HFFc6 (cell line): Measurements from ENCODE around the gene BDH1. TPM values are rescaled to one million over a fixed set of nuclear protein-coding genes. Genes with fewer than 3 reads are reported as not detected.

Experiments
- DNase-seq: peaks from one replicate; pipeline ENCODE4 v3.0.0-alpha.2; 2018
- H3K27ac Mint-ChIP-seq: 2 replicates; pipeline ENCODE4 v1.8.0; 2020; ENCODE audit warnings: mild to moderate bottlenecking, mixed read lengths
- H3K27me3 Mint-ChIP-seq: 2 replicates; pipeline ENCODE4 v1.8.0; 2021; ENCODE audit warnings: mild to moderate bottlenecking, moderate library complexity, mixed read lengths; ENCODE audit not compliant: insufficient read depth
- H3K36me3 Mint-ChIP-seq: 2 replicates; pipeline ENCODE4 v1.8.0; 2021; ENCODE audit warnings: low read depth, mixed read lengths
- H3K4me1 Mint-ChIP-seq: 2 replicates; pipeline ENCODE4 v1.8.0; 2020; ENCODE audit warnings: low read depth, mixed read lengths
- H3K4me3 Mint-ChIP-seq: 2 replicates; pipeline ENCODE4 v1.8.0; 2020; ENCODE audit warnings: mild to moderate bottlenecking, moderate library complexity, mixed read lengths
- H3K9me3 Mint-ChIP-seq: 2 replicates; pipeline ENCODE4 v1.8.0; 2020; ENCODE audit warnings: mild to moderate bottlenecking, mixed read lengths
- total RNA-seq, 6 experiments: library from RNA; stranded (reverse); fragmentation: NEBNext Ultra II Directional; extraction: Animal tissue kit (Norgen Biotek cat#: 25700); gene quantifications; 2 replicates in 1 of 6; 3 replicates in 5 of 6; pipeline ENCODE4 v1.2.3, GENCODE V29; 2021
- TF ChIP-seq, protein P1 (sequence below): fragments of 200-600 bp; sonication (generic); IDR thresholded peaks from 2 replicates; pipeline ENCODE4 v1.5.0; 2021; ENCODE audit warnings: antibody characterized with exemption, mild to moderate bottlenecking

BDH1 gene
- total RNA-seq, 6 experiments from 2014 or later: 0.87 to 1.5 (median 1.2) TPM

DNA sequence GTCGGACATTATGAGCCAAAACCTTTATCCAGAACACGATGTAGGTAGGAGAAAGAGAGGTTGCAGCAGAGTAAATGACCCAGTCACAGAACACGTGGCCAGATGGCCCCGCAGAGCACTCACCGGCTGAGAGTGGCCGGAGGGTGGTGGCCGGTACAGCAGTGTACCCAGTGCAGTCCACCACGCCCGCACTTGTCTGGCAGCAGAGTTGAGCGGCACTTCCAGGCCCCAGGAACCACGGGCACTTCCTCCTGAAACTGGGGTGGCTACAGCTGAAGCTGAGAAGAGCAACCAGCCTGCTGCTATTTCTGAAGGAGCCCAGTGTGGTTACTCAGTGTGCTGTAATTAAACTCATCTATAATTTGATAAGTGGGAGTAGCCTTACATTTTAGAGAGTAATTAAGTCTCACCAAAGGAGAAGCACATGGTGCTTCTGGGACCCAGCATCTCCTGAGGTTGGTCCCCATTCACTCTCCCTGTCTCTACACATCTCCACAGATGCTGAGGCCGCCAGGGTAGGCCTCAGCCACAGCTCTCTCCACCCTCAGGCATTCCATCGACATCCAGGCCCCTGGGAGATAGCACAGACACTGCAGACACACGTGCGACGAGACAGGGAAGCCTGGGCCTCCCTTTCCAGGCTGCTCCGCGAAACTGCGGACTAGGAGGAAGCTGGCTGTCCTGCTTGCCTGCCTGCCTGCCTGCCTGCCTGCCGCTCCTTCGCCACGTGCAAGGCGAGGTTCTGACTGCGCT, 49.8 kb downstream of the BDH1 start:
- no peaks in the 10 kb centered on the region for H3K27me3 Mint-ChIP-seq
- no peak overlapping the region for H3K4me3 Mint-ChIP-seq
- H3K4me1 Mint-ChIP-seq: peaks cover 26% of the 10 kb centered on the region
- no peak for DNase-seq
- TF ChIP-seq, protein P1, sequence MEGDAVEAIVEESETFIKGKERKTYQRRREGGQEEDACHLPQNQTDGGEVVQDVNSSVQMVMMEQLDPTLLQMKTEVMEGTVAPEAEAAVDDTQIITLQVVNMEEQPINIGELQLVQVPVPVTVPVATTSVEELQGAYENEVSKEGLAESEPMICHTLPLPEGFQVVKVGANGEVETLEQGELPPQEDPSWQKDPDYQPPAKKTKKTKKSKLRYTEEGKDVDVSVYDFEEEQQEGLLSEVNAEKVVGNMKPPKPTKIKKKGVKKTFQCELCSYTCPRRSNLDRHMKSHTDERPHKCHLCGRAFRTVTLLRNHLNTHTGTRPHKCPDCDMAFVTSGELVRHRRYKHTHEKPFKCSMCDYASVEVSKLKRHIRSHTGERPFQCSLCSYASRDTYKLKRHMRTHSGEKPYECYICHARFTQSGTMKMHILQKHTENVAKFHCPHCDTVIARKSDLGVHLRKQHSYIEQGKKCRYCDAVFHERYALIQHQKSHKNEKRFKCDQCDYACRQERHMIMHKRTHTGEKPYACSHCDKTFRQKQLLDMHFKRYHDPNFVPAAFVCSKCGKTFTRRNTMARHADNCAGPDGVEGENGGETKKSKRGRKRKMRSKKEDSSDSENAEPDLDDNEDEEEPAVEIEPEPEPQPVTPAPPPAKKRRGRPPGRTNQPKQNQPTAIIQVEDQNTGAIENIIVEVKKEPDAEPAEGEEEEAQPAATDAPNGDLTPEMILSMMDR: no peak
- H3K27ac Mint-ChIP-seq: no peak overlapping the region
- H3K9me3 Mint-ChIP-seq: no peaks in the 10 kb centered on the region
- no peaks in the 10 kb centered on the region for H3K36me3 Mint-ChIP-seq

DNA sequence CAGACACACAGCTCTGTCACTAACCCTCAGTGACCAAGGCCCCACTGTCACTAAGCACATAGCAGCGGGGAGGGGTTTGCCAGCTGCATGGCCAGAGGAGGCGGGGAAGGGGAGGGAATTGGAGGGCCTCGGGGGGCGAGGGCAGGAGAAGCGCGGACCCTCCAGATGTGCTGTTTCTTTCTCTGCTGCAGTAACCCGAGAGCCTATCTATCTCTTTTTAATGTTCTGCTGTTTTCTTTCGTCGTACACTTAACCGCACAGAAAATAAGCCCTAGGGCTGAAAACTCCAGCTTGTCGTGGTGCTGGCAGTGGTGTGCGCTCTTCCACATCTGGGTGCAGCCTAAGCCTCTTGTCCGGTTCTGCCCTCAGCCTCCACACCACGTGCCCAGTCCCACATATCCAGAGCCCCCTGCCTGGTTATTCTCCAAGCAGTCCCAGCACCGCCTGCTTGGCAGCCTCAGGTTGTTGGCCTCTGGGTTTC, 51.1 kb downstream of the BDH1 start:
- Mint-ChIP-seq H3K27me3 (no peaks in the 10 kb centered on the region; the same call in 1 of the 2 replicates), H3K4me1 (peaks cover 18% of the 10 kb centered on the region), H3K4me3 (no peak overlapping the region), H3K27ac (no peak overlapping the region), H3K36me3 (no peaks in the 10 kb centered on the region), H3K9me3 (no peaks in the 10 kb centered on the region)
- TF ChIP-seq, protein P1: no peak
- no peak for DNase-seq

DNA sequence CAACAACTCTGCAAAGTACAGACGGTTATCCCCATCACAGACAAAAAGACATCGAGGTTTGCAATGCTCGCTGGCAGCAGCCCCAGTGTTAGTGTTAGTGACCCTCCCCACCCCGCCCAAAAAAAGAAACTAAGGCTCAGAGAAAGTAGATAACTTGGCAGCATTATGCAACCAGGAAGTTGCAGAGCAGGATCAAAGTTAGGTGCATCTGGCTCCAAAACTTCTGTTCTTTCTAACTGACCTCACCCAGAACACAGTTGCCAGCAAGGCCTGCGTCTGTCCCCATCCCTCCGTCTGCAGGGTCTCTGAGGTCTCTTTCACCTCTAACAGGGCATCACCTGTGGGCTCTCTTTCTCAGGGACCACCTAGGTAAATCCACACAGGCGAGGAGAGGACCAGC, 51.5 kb downstream of the BDH1 start:
- Mint-ChIP-seq H3K27me3 (no peaks in the 10 kb centered on the region; the same call in 1 of the 2 replicates), H3K36me3 (no peaks in the 10 kb centered on the region), H3K9me3 (no peaks in the 10 kb centered on the region), H3K4me3 (no peak overlapping the region), H3K4me1 (peaks cover 19% of the 10 kb centered on the region), H3K27ac (no peak overlapping the region)
- no peak for DNase-seq
- TF ChIP-seq, protein P1: no peak

DNA sequence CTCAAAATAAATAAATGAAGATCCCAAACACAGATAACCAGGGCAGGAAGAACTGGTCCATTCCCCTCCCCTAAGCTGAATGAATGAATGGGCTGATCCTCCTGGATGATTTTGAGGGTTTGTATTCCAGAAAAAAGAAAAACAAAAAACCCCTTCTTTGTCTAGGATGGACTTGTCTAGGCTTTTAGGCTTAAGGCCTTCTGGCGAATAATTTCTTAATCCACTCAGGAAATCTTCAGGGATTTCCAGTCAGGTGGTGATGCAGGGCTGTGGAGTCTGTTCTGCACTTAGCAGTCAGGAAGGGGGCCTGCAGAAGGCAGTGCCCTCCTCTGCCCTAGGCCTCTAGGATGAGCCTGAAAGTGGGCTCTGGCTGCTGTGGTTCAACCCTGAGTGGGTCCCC, 52.1 kb downstream of the BDH1 start:
- Mint-ChIP-seq H3K27me3 (no peaks in the 10 kb centered on the region; the same call in 1 of the 2 replicates), H3K4me3 (no peak overlapping the region), H3K36me3 (no peaks in the 10 kb centered on the region), H3K4me1 (peaks cover 21% of the 10 kb centered on the region), H3K9me3 (no peaks in the 10 kb centered on the region), H3K27ac (no peak overlapping the region)
- no peak for DNase-seq
- TF ChIP-seq, protein P1: no peak

DNA sequence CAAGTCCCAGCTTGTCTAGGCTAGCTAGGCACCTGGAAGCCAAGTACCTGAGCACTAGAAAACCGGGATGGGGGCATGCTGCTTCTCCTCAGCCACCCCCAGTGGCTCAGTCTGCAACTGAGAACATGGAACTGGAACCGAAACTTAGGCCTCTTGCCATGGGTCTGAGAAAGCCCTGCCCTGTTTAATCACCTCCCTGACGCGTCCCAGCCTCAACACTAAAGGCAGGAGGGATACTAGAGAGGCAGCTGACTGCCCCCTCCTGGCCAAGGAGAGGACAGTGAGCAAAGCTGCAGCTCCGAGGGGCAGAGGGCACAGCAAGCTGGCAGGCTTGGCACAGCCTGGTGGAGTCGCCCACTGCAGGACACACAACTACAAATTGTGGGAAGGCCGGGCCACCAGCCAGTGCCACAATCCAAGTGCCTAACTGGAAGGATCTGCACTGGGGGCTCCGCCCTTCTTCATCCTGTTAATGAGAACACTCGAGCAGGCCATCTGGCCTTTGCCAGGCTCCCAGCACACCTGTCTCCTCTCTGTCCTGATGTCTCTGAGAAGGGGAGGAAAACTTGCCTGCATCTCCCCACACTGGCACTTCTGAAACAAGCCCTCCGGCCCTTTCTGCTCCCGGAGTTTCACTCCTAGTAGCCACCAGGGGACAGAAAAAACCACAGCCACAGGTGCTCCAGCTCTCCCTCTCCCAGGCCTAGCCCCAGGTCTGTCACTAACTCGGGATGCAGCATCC, 53.7 kb downstream of the BDH1 start:
- peaks cover 7% of the 10 kb centered on the region for H3K9me3 Mint-ChIP-seq
- H3K27ac Mint-ChIP-seq: no peak overlapping the region
- H3K36me3 Mint-ChIP-seq: peaks cover 8% of the 10 kb centered on the region; the same call in 1 of the 2 replicates
- H3K4me3 Mint-ChIP-seq: no peak overlapping the region
- TF ChIP-seq, protein P1: peak; percentile 77
- DNase-seq: peak; percentile 25
- no peaks in the 10 kb centered on the region; the same call in none of the 2 replicates for H3K27me3 Mint-ChIP-seq
- peaks cover 21% of the 10 kb centered on the region for H3K4me1 Mint-ChIP-seq
